SU-DHL-6 (cell line): ENCODE results near the gene ICA1.

Experiments used
- H2AFZ ChIP-seq: fragments of 200-600 bp; sonication (generic); 2 replicates; pipeline ENCODE4 v1.6.1; 2014; ENCODE audit warnings: low read depth, mild to moderate bottlenecking, moderate library complexity, mixed read lengths, antibody characterized with exemption, low read length; ENCODE audit not compliant: severe bottlenecking
- H3F3A ChIP-seq: fragments of 200-600 bp; shearing (Covaris generic); 2 replicates; pipeline ENCODE4 v1.6.0; 2016; ENCODE audit warnings: antibody characterized with exemption, mild to moderate bottlenecking; ENCODE audit not compliant: insufficient read depth
- H3K27ac ChIP-seq: fragments of 200-600 bp; sonication (generic); 2 replicates; pipeline ENCODE4 v1.5.1; 2016; ENCODE audit warnings: low read depth, mild to moderate bottlenecking, low read length, moderate library complexity, mixed read lengths
- H3K27me3 ChIP-seq: fragments of 200-600 bp; sonication (generic), shearing (Covaris generic); 2 replicates; pipeline ENCODE4 v1.6.0; 2014; ENCODE audit warnings: mild to moderate bottlenecking, low read length
- H3K36me3 ChIP-seq: fragments of 200-600 bp; sonication (generic); 2 replicates; pipeline ENCODE4 v1.6.1; 2014; ENCODE audit warnings: mild to moderate bottlenecking, low read length, mixed read lengths
- H3K4me2 ChIP-seq: fragments of 300-600, 200-600 bp; shearing (Covaris generic), sonication (generic); 2 replicates; pipeline ENCODE4 v1.6.0; 2014; ENCODE audit warnings: low read length, low read depth, mild to moderate bottlenecking; ENCODE audit not compliant: poor library complexity, severe bottlenecking
- H3K4me3 ChIP-seq: fragments of 200-600 bp; sonication (generic); 2 replicates; pipeline ENCODE4 v1.5.1; 2014; ENCODE audit warnings: antibody characterized with exemption, low read length, mild to moderate bottlenecking, mixed read lengths; ENCODE audit not compliant: insufficient read depth, poor library complexity, severe bottlenecking
- H3K79me2 ChIP-seq: fragments of 200-600 bp; sonication (generic); 2 replicates; pipeline ENCODE4 v1.6.1; 2014; ENCODE audit warnings: mild to moderate bottlenecking, low read length, moderate library complexity; ENCODE audit not compliant: insufficient read depth
- H3K9ac ChIP-seq: fragments of 200-600 bp; sonication (generic); 2 replicates; pipeline ENCODE4 v1.7.0; 2014; ENCODE audit warnings: mild to moderate bottlenecking, low read length
- H3K9me2 ChIP-seq: fragments of 200-600 bp; sonication (generic); replicated peaks from 2 replicates; pipeline ENCODE4 v1.6.1; 2014; ENCODE audit warnings: low read length; ENCODE audit not compliant: insufficient read depth
- H3K9me3 ChIP-seq: fragments of 200-600 bp; sonication (generic); 2 replicates; pipeline ENCODE4 v1.6.1; 2014; ENCODE audit warnings: low read length, mixed read lengths; ENCODE audit not compliant: insufficient read depth
- H4K20me1 ChIP-seq: fragments of 200-600 bp; sonication (generic); 2 replicates; pipeline ENCODE4 v1.6.1; 2014; ENCODE audit warnings: low read depth, mild to moderate bottlenecking, antibody characterized with exemption, low read length, moderate library complexity, mixed read lengths
- EZH2phosphoT487 ChIP-seq: fragments of 200-600 bp; sonication (generic), shearing (Covaris generic); conservative IDR thresholded peaks from 2 replicates; pipeline ENCODE4 v1.6.1; 2018; ENCODE audit warnings: mild to moderate bottlenecking, antibody characterized with exemption, low read length, moderate library complexity, mixed read lengths
- TF ChIP-seq, protein P1 (sequence below): fragments of 200-600 bp; sonication (generic); IDR thresholded peaks from one replicate; pipeline ENCODE4 v1.5.1; 2017; ENCODE audit warnings: antibody characterized with exemption, mild to moderate bottlenecking, low read length, moderate library complexity; ENCODE audit not compliant: insufficient read depth, poor library complexity, severe bottlenecking

The ICA1 gene

DNA sequence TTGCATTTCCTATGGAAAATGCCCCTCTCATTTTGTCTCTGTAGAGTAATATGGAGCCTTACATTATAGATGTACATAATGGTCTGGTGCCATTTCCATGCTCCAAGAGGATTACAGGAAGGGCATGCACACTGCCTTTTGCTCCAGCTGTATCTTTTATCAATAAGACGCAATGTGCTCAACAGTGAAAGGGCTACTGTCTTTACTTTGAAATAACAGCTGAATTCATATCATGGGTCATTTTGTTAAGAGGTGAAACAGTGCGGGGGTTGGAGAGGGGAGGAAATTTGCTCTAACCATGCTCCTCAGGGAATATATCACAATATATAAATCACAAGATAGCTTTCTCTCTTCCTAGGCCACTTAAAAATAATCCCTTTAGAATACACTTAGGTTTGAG is 77.7 kb downstream of the ICA1 start:
- Histone ChIP-seq H3F3A (0 out of 2 replicates have a peak, but pooled peaks cover 5% of the 10 kb centered on the region), H3K4me3 (no peak overlapping the region), H4K20me1 (no peaks in the 10 kb centered on the region), H3K79me2 (no peaks in the 10 kb centered on the region), H3K27me3 (no peaks in the 10 kb centered on the region), H3K9ac (no peak overlapping the region), H3K27ac (no peak overlapping the region), H3K36me3 (no peaks in the 10 kb centered on the region), H3K9me3 (no peaks in the 10 kb centered on the region), H3K4me2 (no peak overlapping the region), H3K9me2 (no peaks in the 10 kb centered on the region), H2AFZ (no peak overlapping the region)
- TF ChIP-seq, protein P1, sequence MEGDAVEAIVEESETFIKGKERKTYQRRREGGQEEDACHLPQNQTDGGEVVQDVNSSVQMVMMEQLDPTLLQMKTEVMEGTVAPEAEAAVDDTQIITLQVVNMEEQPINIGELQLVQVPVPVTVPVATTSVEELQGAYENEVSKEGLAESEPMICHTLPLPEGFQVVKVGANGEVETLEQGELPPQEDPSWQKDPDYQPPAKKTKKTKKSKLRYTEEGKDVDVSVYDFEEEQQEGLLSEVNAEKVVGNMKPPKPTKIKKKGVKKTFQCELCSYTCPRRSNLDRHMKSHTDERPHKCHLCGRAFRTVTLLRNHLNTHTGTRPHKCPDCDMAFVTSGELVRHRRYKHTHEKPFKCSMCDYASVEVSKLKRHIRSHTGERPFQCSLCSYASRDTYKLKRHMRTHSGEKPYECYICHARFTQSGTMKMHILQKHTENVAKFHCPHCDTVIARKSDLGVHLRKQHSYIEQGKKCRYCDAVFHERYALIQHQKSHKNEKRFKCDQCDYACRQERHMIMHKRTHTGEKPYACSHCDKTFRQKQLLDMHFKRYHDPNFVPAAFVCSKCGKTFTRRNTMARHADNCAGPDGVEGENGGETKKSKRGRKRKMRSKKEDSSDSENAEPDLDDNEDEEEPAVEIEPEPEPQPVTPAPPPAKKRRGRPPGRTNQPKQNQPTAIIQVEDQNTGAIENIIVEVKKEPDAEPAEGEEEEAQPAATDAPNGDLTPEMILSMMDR, result no peak
- no peak for TF ChIP-seq EZH2phosphoT487

DNA sequence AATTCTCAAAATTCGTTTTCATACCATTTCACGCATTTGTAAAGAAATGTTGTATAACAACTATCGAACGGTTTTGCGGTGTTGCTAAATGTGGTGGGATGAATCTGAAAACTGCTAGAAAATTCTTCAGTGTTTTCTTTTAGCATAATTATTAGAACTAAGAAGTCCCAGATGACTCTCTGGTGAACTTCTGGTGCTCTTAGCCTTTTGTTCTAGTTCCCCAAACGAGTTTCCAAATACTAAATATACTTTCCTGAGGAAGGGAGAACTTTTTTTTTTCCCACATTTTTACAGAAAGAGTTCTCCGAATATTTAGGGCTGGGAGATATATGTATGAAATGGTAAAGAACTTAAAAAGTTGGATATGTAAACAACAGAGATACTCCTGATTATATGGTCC is 82.5 kb downstream of the ICA1 start:
- no peak for TF ChIP-seq EZH2phosphoT487
- TF ChIP-seq, protein P1, result no peak
- Histone ChIP-seq H3K4me3 (no peak overlapping the region), H3K27me3 (no peaks in the 10 kb centered on the region), H4K20me1 (no peaks in the 10 kb centered on the region), H3F3A (peaks cover 24% of the 10 kb centered on the region), H3K4me2 (no peak overlapping the region), H3K9me3 (no peaks in the 10 kb centered on the region), H3K27ac (no peak overlapping the region), H3K9ac (no peak overlapping the region), H3K36me3 (no peaks in the 10 kb centered on the region), H3K9me2 (no peaks in the 10 kb centered on the region), H2AFZ (no peak overlapping the region), H3K79me2 (no peaks in the 10 kb centered on the region)

DNA sequence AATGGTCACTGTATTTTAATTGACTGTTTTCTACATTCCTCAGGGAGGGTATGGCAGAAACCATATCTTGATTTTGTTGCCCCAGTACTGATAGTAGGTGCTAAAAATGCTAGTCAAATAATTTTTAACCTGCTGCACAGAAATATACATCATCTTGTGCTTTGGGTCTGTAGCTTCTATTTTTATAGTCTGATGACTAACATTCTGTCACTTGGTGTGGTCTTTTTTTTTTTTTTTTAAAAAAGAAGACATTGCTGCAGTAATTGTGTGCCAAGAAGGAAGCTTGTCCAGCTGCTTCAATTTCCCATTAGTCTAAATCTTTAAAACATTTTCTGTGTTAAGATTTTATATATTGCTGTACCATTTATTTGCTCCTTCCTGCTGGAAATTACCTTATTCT is 83.6 kb downstream of the ICA1 start:
- Histone ChIP-seq H3K27me3 (no peaks in the 10 kb centered on the region), H3K9me3 (no peaks in the 10 kb centered on the region), H3K9me2 (no peaks in the 10 kb centered on the region), H3K79me2 (no peaks in the 10 kb centered on the region), H2AFZ (peak overlapping the region; percentile 25), H4K20me1 (no peaks in the 10 kb centered on the region), H3K27ac (peak overlapping the region; percentile 94), H3K9ac (peak overlapping the region; percentile 0; the same call in 1 of the 2 replicates), H3K36me3 (no peaks in the 10 kb centered on the region), H3K4me3 (peak overlapping the region; percentile 51), H3F3A (peaks cover 24% of the 10 kb centered on the region), H3K4me2 (peak overlapping the region; percentile 98)
- no peak for TF ChIP-seq EZH2phosphoT487
- TF ChIP-seq, protein P1, result no peak
